Subcutaneous adipose tissue (tissue), 4 donors: ENCODE data around the gene TRIM67. TPM values are rescaled to one million over a fixed set of nuclear protein-coding genes. Genes with fewer than 3 reads are reported as not detected.

ENCODE experiments used
- total RNA-seq, 4 donors: library from RNA; depleted of rRNA; stranded (reverse); fragments of >200 nt; gene quantifications; one replicate each; pipeline ENCODE4 v1.1.0, GENCODE V29; 2016
- TF ChIP-seq, protein P1 (sequence below): fragments of 450-650 bp; IDR thresholded peaks from one replicate; pipeline ENCODE4 v1.5.1; 2016; ENCODE audit warnings: low read depth, mild to moderate bottlenecking, control low read depth, antibody characterized with exemption, moderate library complexity

Gene TRIM67
- total RNA-seq, 4 donors from 2014 or later: under 0.01 to 1.3 (median 0.25) TPM

DNA sequence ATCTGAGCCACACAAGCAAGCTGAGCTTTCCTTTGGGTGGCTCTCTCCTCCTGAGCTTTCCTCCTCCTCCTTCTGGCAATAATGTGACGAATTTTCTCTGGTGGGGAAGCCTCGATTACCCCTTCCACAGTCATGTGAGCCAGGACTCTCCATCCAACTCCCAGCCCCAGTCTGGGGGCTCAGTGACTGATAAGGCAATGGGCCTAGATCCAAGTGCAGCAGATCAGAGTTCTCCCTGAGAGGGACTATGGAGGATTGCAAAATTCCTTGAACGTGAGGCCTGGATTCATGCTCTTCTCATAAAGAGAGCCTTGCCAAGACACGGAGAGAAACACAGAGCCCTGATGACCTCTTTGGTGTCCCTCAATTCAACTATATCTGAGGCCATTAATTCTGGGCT lies 31.3 kb upstream of the TRIM67 start:
- TF ChIP-seq, protein P1, sequence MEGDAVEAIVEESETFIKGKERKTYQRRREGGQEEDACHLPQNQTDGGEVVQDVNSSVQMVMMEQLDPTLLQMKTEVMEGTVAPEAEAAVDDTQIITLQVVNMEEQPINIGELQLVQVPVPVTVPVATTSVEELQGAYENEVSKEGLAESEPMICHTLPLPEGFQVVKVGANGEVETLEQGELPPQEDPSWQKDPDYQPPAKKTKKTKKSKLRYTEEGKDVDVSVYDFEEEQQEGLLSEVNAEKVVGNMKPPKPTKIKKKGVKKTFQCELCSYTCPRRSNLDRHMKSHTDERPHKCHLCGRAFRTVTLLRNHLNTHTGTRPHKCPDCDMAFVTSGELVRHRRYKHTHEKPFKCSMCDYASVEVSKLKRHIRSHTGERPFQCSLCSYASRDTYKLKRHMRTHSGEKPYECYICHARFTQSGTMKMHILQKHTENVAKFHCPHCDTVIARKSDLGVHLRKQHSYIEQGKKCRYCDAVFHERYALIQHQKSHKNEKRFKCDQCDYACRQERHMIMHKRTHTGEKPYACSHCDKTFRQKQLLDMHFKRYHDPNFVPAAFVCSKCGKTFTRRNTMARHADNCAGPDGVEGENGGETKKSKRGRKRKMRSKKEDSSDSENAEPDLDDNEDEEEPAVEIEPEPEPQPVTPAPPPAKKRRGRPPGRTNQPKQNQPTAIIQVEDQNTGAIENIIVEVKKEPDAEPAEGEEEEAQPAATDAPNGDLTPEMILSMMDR: no peak

DNA sequence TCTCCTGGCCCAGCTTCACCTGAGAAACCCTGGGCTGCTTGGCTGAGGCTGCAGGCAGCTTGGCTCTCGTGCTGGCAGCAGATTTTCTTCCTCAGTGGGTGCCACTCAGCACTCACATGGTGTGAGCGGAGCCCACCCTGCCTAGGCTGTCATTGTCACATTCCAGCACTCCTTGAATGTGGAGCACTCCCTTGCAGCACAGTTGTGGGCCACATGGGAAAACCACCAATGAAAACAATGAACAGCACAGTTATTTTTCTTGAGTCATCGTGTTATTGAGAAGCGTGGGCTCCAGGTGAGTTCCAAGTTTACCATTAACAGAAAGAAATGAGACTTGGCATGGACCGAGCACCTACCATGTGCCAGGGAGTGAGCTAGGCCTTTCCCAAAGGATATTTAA lies 27.2 kb upstream of the TRIM67 start:
- TF ChIP-seq, protein P1: no peak

DNA sequence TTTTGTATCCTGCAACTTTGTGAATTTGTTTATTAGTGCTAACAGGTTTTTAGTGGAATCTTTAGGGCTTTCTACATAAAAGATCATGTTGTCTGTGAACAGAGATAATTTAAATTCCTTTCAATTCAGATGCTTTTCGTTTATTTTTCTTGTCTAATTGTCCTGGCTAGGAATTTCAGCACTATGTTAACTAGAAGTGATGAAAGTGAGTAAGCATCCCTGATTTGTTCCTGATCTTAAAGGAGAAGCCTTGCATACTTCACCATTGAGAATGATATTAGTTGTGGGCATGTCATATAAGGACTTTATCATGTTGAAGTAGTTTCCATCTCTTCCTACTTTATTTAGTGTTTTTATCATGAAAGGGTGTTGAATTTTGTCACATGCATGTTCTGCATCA lies 23.6 kb upstream of the TRIM67 start:
- TF ChIP-seq, protein P1: no peak

DNA sequence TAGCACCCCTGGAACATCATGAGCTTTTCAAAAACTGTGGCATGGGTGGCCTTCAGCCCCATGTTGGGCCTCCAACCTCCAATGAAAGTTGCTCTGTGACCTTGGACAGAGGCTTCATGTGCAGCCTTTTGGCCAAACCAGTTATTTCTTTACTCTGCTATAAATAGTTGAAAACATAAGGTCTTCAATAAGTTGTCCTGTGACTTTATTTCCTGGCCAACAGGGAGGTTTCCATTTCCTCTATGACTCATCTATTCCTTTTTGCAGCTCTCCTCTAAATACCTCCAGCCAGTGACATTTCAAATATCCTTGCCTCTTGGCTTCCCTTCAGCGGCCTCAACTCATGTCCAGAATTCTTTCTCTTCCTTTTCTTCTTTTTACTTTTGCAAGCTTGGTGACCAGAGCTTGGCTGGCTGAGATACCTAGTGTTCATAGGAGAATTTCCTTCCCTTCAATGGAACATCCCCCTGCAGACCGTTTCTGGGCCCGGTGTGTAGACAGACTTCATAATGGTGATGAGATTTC lies 22.7 kb upstream of the TRIM67 start:
- TF ChIP-seq, protein P1: no peak

DNA sequence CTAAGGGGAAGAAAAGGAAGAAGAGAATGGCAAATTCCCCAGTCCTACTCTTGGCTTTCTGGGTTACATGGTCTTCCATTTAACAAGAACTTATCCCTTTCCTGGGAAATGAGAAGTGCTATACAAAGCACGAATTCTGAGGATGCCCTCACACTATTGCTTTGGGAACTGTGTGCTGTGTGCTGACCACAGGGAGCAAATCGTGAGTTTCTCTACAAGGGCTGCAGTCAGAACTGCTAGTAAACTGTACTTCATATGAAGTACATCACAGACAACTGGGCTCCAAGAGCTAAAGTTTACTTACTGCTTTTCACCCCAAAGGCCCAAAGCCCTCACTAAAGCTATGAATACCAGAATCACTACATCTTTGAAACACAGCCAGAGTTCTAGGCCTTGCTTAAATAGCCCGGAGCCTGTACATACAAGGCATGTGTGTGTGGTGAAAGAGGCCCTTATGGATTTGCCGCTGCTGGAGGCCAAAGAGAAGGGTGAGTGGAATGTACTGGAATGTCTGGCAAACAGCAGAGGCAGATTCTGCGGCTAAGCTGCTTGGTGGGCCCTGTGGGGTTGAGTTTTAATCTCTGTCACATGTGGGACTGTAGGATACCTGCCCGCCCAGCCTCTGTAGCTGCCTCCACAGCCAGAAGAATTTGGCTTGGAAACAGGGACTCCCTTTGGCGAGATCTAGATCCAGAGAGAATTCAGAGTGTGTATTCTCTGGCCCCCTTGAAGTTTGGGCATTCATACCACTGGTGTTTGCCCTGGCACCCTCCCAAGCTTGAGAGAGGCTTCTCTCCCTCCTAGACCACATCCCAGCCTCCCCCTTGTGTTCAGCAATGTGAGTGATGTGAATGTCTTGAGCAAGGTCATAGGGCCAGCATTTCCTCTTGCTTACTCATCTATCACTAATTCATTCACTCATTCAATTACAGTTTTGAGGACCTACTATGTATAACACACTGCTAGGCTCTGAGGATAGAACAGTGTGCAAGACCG lies 21.9 kb upstream of the TRIM67 start:
- TF ChIP-seq, protein P1: no peak

DNA sequence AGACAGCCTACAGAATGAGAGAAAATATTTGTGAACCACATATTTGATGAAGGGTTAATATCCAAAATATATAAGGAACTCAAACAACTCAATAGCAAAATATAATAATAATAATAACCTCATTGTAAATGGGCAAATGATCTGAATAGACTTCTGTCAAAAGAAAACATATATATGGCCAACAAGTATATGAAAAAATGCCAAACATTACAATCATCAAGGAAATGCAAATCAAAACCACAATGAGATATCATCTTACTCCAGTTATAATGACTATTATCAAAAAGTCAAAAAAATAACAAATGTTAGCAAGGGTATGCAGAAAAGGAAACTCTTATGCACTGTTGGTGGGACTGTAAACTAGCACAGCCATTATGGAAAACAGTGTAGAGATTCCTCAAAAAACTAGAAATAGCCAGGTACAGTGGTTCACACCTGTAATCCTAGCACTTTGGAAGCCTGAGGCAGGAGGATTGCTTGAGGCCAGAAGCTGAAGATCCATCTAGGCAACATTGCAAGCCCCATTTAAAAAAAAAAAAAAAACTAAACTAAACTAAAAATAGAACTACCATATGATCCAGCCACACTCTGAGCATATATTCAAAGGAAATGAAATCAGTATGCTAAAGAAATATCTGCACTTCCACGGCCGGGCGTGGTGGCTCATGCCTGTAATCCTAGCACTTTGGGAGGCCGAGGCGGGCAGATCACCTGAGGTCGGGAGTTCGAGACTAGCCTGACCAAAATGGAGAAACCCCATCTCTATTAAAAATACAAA lies 17.3 kb upstream of the TRIM67 start:
- TF ChIP-seq, protein P1: no peak

DNA sequence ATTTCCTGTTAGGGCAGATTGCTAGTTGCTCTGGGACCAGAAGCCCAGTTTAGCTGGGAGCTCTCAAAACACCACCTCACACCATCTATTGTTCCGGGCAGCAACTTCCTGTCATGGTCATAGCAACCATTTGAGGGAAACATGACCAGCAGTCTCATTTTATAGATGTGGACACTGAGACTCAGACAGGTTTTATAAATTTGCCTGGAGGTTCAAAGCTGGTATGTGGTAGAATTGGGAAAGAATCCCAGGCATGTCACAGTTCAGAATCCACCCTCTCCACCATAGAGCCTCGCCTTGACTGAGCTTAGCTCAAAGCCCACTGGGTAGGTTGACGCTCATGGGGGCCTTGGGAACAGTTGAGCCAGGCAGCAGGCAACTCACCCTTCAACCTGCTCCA lies 14.0 kb upstream of the TRIM67 start:
- TF ChIP-seq, protein P1: no peak
